SK-N-SH (cell line): ENCODE data around the gene BLZF1.

Source experiments
- CHD2 ChIP-seq: fragments of 150-350 bp; IDR thresholded peaks from 2 replicates; pipeline ENCODE4 v1.6.1; 2018; ENCODE audit warnings: low read length; ENCODE audit not compliant: partially characterized antibody
- EZH2phosphoT487 ChIP-seq: fragments of 200-600 bp; sonication (generic); IDR thresholded peaks from 2 replicates; pipeline ENCODE4 v1.6.1; 2017; ENCODE audit warnings: low read depth, mixed run types, mild to moderate bottlenecking, antibody characterized with exemption, moderate library complexity, borderline replicate concordance
- FOSL2 ChIP-seq: IDR thresholded peaks from 2 replicates; pipeline ENCODE4 v1.4.0; 2012; ENCODE audit warnings: low read depth, mild to moderate bottlenecking, moderate library complexity, borderline replicate concordance
- FOXJ3 ChIP-seq: sonication (generic); formaldehyde crosslinking; IDR thresholded peaks from 2 replicates; pipeline ENCODE4 v1.5.1; 2020; ENCODE audit warnings: mild to moderate bottlenecking, missing genetic modification reagents
- FOXM1 ChIP-seq: IDR thresholded peaks from 2 replicates; pipeline ENCODE4 v1.4.0; 2012; ENCODE audit warnings: low read depth, mild to moderate bottlenecking
- TCF12 ChIP-seq: IDR thresholded peaks from 2 replicates; pipeline ENCODE4 v1.4.0; 2012
- TF ChIP-seq, protein P1 (sequence below): fragments of 200-600 bp; sonication (generic); IDR thresholded peaks from 2 replicates; pipeline ENCODE4 v1.6.1; 2017; ENCODE audit warnings: antibody characterized with exemption, mild to moderate bottlenecking, moderate library complexity
- TF ChIP-seq, protein P2 (sequence below): IDR thresholded peaks from 2 replicates; pipeline ENCODE4 v1.4.0; 2012; ENCODE audit warnings: low read depth, borderline replicate concordance
- TF ChIP-seq, protein P3 (sequence below): IDR thresholded peaks from 2 replicates; pipeline ENCODE4 v1.4.0; 2012; ENCODE audit warnings: low read depth
- TF ChIP-seq, protein P4 (sequence below): IDR thresholded peaks from 2 replicates; pipeline ENCODE4 v1.6.1; 2012; ENCODE audit warnings: mild to moderate bottlenecking, low read depth, low read length, moderate library complexity
- TF ChIP-seq, protein P5 (sequence below): IDR thresholded peaks from 2 replicates; pipeline ENCODE4; 2012

DNA sequence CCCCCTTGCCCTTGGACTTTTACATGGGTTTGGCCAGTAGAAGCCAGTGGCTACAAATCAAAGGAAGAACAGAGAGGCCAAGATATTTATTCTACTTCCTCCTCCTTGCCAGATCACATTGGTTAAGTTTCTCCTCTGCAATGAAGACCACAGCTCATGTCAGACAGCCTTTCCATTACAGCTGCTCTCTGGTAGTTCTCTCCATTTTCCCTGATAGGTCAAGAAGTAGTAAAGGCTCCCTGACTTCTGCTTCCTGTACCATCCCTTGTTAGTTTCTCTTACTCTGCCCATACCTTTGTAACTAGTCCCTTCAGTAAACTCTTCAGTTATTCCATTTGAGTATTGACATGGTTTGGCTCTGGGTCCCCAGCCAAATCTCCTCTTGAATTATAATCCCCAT, 28.2 kb upstream of the BLZF1 start:
- TF ChIP-seq, protein P1, sequence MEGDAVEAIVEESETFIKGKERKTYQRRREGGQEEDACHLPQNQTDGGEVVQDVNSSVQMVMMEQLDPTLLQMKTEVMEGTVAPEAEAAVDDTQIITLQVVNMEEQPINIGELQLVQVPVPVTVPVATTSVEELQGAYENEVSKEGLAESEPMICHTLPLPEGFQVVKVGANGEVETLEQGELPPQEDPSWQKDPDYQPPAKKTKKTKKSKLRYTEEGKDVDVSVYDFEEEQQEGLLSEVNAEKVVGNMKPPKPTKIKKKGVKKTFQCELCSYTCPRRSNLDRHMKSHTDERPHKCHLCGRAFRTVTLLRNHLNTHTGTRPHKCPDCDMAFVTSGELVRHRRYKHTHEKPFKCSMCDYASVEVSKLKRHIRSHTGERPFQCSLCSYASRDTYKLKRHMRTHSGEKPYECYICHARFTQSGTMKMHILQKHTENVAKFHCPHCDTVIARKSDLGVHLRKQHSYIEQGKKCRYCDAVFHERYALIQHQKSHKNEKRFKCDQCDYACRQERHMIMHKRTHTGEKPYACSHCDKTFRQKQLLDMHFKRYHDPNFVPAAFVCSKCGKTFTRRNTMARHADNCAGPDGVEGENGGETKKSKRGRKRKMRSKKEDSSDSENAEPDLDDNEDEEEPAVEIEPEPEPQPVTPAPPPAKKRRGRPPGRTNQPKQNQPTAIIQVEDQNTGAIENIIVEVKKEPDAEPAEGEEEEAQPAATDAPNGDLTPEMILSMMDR, result no peak
- TF ChIP-seq CHD2 (no peak), FOSL2 (no peak), FOXJ3 (no peak), TCF12 (no peak), EZH2phosphoT487 (no peak), FOXM1 (no peak)
- TF ChIP-seq, protein P2, sequence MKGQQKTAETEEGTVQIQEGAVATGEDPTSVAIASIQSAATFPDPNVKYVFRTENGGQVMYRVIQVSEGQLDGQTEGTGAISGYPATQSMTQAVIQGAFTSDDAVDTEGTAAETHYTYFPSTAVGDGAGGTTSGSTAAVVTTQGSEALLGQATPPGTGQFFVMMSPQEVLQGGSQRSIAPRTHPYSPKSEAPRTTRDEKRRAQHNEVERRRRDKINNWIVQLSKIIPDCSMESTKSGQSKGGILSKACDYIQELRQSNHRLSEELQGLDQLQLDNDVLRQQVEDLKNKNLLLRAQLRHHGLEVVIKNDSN, result no peak
- TF ChIP-seq, protein P3, sequence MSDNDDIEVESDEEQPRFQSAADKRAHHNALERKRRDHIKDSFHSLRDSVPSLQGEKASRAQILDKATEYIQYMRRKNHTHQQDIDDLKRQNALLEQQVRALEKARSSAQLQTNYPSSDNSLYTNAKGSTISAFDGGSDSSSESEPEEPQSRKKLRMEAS, result no peak
- TF ChIP-seq, protein P4, sequence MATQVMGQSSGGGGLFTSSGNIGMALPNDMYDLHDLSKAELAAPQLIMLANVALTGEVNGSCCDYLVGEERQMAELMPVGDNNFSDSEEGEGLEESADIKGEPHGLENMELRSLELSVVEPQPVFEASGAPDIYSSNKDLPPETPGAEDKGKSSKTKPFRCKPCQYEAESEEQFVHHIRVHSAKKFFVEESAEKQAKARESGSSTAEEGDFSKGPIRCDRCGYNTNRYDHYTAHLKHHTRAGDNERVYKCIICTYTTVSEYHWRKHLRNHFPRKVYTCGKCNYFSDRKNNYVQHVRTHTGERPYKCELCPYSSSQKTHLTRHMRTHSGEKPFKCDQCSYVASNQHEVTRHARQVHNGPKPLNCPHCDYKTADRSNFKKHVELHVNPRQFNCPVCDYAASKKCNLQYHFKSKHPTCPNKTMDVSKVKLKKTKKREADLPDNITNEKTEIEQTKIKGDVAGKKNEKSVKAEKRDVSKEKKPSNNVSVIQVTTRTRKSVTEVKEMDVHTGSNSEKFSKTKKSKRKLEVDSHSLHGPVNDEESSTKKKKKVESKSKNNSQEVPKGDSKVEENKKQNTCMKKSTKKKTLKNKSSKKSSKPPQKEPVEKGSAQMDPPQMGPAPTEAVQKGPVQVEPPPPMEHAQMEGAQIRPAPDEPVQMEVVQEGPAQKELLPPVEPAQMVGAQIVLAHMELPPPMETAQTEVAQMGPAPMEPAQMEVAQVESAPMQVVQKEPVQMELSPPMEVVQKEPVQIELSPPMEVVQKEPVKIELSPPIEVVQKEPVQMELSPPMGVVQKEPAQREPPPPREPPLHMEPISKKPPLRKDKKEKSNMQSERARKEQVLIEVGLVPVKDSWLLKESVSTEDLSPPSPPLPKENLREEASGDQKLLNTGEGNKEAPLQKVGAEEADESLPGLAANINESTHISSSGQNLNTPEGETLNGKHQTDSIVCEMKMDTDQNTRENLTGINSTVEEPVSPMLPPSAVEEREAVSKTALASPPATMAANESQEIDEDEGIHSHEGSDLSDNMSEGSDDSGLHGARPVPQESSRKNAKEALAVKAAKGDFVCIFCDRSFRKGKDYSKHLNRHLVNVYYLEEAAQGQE, result no peak
- TF ChIP-seq, protein P5, sequence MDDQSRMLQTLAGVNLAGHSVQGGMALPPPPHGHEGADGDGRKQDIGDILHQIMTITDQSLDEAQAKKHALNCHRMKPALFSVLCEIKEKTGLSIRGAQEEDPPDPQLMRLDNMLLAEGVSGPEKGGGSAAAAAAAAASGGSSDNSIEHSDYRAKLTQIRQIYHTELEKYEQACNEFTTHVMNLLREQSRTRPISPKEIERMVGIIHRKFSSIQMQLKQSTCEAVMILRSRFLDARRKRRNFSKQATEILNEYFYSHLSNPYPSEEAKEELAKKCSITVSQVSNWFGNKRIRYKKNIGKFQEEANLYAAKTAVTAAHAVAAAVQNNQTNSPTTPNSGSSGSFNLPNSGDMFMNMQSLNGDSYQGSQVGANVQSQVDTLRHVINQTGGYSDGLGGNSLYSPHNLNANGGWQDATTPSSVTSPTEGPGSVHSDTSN, result no peak
